ENCODE measurements around the gene DGCR6.
"Not testable (repeated sequence)": the region's sequence is repeated elsewhere in the genome, so short reads cannot be mapped to it uniquely, and the experiment has no call there.

- TF ChIP-seq POLR2A, POLR2AphosphoS5 (IDR thresholded peaks at IDR 0.05; ENCODE audit: low read depth, low read length): not testable (repeated sequence)
Observed at GRCh38 chr22:18961201-18961600, 55.1 kb downstream of the DGCR6 start.

Data from GM12892 (cell line).